Fibroblast of gingiva (primary cell): Measurements from ENCODE around the gene TEKT1.
"Not testable (repeated sequence)": the region's sequence is repeated elsewhere in the genome, so short reads cannot be mapped to it uniquely, and the experiment has no call there.

Experiments used
- DNase-seq: peaks from one replicate; pipeline ENCODE4 v3.0.0-alpha.2; 2011; ENCODE audit warnings: low read depth

The TEKT1 gene

DNA sequence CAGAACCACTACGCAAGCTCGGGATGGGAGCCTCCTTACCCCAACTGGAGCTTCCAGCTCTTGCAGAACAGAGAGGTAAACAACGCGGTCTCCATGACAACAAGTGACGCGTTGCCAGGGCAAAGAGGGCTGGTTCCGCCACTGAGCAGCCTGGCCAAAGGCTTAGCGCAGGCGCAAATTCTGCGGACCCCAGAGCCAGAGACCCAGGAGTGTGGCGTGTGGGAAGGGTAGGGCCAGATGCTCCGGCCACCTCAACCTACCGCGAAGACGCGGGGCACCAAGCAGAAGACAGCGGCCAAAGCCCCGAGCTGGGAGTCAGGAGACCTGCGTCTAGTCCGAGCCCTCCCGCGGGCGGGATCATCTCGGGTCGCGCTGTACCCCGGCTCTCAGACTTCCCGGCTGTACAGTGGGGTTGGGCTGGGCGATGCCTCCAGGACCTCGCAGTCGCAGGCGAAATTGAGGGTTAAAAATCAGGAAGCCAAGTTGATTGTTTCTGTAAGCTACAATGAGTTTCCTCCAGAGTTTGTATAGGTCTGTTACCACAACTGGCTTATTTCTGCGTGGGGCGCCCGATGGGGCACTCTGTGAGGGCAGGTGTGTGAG lies at the start of gene TEKT1:
Gene TEKT1 (minus strand): TSS at position 69 of the 603 bp plus-strand sequence. CDS start 1,353 bp downstream, outside the sequence.
- DNase-seq, result peak; percentile 63

- DNase-seq, result not testable (repeated sequence)
Observed at GRCh38 chr17:6879221-6879975, 47.9 kb upstream of the TEKT1 start.

- DNase-seq, result not testable (repeated sequence)
Observed at GRCh38 chr17:6875276-6875675, 43.7 kb upstream of the TEKT1 start.

DNA sequence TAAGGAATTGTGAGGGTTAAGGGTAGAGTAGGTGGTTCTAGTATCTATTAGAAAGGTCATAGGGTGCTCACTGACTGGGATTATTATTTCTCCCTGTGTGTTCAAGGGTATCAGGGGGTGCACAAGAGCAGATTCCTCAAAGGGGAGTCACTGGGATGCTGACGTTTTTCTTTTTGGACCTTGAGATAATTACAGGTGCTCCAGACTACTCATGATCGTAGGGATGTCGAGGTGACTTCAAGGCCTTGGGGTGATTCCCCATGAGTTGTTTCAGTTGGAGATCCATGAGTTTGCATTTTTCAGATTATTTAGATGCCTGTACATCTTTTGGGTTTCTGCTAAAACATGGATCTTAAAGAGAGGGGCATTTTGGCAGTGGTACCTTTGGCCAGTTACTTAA lies 41.4 kb upstream of the TEKT1 start:
- no peak for DNase-seq

- DNase-seq, result no peak
Observed at GRCh38 chr17:6870841-6871240, 39.3 kb upstream of the TEKT1 start.

GRCh38 chr17:6868582-6868981 lies 37.1 kb upstream of the TEKT1 start:
- no peak for DNase-seq

GRCh38 chr17:6867849-6868248 lies 36.3 kb upstream of the TEKT1 start:
- DNase-seq, result no peak

- no peak for DNase-seq
Observed at GRCh38 chr17:6862825-6863224, 31.3 kb upstream of the TEKT1 start.

GRCh38 chr17:6862122-6862521 lies 30.6 kb upstream of the TEKT1 start:
- DNase-seq, result no peak

DNA sequence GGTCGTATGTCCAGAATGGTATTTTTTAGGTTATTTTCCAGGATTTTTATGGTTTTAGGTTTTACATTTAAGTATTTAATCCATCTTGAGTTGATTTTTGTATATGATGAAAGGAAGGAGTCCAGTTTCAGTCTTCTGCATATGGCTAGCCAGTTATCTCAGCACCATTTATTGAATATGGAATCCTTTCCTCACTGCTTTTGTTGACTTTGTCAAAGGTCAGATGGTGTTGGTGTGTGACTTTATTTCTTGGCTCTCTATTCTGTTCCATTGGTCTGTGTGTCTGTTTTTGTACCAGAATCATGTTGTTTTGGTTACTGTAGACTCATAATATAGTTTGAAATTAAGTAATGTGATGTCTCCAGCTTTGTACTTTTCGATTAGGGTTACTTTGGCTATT lies 26.4 kb upstream of the TEKT1 start:
- no peak for DNase-seq

DNA sequence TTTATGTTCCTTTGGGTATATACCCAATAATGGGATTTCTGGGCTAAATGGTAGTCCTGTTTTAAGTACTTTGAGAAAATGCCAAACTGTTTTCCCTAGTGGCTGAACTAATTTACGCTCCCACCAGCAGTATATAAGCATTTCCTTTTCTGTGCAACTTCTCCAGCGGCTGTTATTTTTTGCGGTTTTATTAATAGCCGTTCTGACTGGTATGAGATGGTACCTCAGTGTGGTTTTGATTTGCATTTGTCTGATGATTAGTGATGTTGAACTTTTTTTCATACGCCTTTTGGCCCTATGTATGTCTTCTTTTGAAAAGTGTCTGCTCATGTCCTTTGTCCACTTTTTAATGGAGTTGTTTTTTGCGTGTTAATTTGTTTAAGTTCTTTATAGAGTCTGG lies 25.8 kb upstream of the TEKT1 start:
- DNase-seq, result no peak

GRCh38 chr17:6856051-6856450 lies 24.5 kb upstream of the TEKT1 start:
- DNase-seq, result no peak

DNA sequence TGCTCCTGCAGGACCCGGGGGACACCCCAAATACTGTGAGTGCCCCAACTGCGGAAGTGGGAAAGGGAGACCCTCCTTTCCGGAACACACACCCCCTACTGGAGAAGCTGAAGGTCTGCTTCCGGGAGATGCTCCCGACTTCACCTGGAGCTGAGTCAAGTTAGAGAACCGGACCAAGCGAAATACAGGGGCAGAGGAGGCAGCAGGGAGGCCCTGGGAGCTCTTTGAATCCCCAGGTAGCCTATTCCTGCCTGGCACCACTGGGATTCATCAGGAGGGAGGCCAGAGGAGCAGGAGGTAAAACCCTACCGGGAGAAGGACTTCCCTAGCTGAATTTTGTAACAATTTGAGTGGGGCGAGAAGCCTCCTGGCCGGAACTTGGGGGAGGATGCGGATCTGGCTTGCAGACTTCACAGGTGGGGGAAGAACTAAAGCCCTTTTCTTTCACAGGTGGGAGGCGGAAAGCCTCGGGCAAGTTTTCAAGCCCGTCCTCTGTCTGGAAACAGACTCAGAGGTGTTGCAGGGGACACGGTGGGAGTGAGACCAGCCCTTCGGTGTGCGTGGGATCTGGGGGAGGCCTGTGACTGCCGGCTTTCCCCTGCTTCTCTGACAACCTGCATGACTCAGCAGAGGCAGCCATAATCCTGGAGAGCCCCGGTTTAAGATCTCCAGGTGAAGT lies 22.4 kb upstream of the TEKT1 start:
- no peak for DNase-seq

GRCh38 chr17:6848545-6849179 lies 17.1 kb upstream of the TEKT1 start:
- DNase-seq, result not testable (repeated sequence)

DNA sequence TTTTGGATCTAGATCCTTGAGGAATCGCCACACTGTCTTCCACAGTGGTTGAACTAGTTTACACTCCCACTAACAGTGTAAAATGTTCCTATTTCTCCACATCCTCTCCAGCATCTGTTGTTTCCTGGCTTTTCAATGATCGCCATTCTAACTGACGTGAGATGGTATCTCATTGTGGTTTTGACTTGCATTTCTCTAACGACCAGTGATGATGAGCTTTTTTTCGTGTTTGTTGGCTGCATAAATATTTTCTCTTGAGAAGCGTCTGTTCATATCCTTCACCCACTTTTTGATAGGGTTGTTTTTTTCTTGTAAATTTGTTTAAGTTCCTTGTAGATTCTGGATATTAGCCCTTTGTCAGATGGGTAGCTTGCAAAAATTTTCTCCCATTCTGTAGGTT lies 14.6 kb upstream of the TEKT1 start:
- not testable (repeated sequence) for DNase-seq

- not testable (repeated sequence) for DNase-seq
Observed at GRCh38 chr17:6844406-6844805, 12.9 kb upstream of the TEKT1 start.

- DNase-seq, result peak; percentile 32
Observed at GRCh38 chr17:6843241-6843880, 11.8 kb upstream of the TEKT1 start.

DNA sequence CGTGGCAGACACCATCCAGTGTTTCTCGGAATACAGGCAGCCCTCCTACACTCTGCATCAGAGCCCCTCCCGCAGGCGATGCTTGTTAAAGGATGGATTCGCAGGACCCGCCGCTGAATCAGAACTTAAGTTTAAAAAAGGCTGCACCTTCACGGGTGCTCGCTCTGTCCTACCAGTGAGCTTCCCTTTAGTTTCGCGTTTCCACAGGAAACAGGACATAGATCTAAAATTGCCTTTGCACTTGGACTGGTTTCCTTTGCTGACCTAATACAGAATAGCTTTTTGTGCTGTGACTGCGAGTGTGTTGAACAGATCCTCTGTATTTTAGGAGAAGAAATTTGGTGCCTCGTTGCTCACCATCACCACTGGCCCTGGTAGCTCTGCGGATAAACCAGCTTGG lies 10.2 kb upstream of the TEKT1 start:
- DNase-seq, result not testable (repeated sequence)

DNA sequence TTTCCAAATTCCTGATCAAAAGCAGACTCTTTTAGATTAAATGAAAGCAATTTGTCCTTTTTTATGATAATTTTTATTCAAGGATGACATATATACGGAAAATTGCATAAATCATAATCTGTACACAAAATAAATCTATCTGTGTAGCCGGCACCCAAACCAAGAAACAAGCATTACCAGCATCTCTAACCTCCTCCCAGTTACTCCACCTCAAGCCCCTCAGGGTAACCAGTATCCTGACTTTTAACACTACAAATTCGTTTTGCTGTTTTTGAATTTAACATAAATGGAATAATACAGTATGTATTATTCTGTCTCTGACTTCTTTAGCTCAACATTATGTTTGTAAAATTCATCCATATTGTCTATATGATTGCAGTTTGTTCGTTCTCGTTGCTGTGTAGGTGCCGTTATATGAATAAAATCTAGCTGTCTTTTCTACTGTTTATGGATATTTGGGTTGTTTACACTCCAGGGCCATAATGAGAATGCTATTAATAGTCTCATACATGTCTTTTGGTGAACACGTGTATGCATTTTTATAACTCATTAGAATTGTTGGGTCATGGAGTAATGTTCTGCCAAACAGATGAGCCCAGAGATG lies 1.0 kb downstream of the TEKT1 start:
- DNase-seq, result no peak

DNA sequence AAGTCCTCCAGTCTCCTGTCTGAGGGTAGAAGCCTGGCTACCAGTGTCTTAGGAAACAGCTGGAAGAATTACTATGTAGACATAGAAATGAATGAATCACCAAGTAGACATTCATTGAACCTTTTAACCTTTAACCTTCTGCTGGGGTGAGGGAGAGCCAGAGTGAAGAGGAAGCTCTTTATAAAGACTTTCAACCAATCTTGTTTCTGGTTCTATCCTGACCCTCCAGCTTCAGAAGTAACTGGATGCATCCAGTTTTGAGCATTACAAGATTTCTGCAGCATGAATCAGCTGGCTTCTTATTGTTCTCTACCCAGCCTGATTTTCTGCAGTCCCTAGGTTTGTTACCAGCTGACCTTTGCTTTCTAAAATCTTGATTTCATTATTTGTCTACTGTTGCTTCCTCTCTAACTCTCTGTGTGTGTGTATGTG lies 8.5 kb downstream of the TEKT1 start:
- DNase-seq, result peak; percentile 47

DNA sequence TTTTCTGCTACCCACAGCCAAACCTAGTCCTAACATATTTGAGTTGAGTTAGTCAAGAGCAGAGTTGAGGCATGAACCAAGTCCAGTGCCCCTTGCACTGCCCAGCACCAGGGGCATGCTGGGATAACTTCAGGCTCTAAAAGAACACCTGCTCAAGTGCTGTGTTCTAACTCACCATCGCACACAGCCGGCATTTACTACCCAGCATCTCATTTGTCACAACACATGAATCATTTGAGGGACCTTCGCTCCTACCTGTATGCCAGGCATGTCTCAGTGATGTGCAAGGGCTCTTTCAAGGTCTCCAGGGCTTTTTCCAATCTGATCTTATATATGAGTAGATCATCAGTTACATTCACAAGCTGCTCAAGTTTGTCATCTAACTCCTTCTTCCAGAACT lies 12.6 kb downstream of the TEKT1 start:
- DNase-seq, result no peak

- DNase-seq, result not testable (repeated sequence)
Observed at GRCh38 chr17:6816368-6816767, 15.2 kb downstream of the TEKT1 start.
